H9 (cell line): Measurements from ENCODE around the gene PTGS1. TPM values are rescaled to one million over a fixed set of nuclear protein-coding genes. Genes with fewer than 3 reads are reported as not detected.

Source experiments
- DNase-seq: peaks from one replicate; pipeline ENCODE4 v3.0.0-alpha.2; 2017
- H2AFZ ChIP-seq: one replicate; pipeline ENCODE4 v1.6.1; 2013; ENCODE audit warnings: mild to moderate bottlenecking, low read length, control low read depth, moderate library complexity
- H2AK5ac ChIP-seq: 2 replicates; pipeline ENCODE4 v1.6.1; 2013; ENCODE audit warnings: low read length, control low read depth, mixed read lengths; ENCODE audit not compliant: insufficient read length
- H2BK120ac ChIP-seq: one replicate; pipeline ENCODE4 v1.6.1; 2013; ENCODE audit warnings: low read depth, mild to moderate bottlenecking, low read length, control low read depth, inconsistent platforms; ENCODE audit not compliant: poor library complexity, severe bottlenecking
- H2BK12ac ChIP-seq: 2 replicates; pipeline ENCODE4 v1.6.1; 2013; ENCODE audit warnings: low read length, control low read depth, mixed read lengths, low read depth; ENCODE audit not compliant: insufficient read length
- H2BK15ac ChIP-seq: 2 replicates; pipeline ENCODE4 v1.6.1; 2013; ENCODE audit warnings: low read depth, low read length, control low read depth
- H2BK20ac ChIP-seq: one replicate; pipeline ENCODE4 v1.6.1; 2013; ENCODE audit warnings: low read depth, mild to moderate bottlenecking, low read length, control low read depth, inconsistent platforms; ENCODE audit not compliant: poor library complexity, severe bottlenecking
- H2BK5ac ChIP-seq: 2 replicates; pipeline ENCODE4 v1.6.1; 2013; ENCODE audit warnings: low read length, control low read depth, mixed read lengths; ENCODE audit not compliant: insufficient read length
- H3K14ac ChIP-seq: 2 replicates; pipeline ENCODE4 v1.6.1; 2013; ENCODE audit warnings: low read length, control low read depth; ENCODE audit not compliant: insufficient read depth
- H3K18ac ChIP-seq: 2 replicates; pipeline ENCODE4 v1.6.1; 2013; ENCODE audit warnings: low read depth, mild to moderate bottlenecking, mixed read lengths, low read length, control low read depth; ENCODE audit not compliant: insufficient read length
- H3K23ac ChIP-seq: 2 replicates; pipeline ENCODE4 v1.6.1; 2013; ENCODE audit warnings: low read length, control low read depth, mixed read lengths, low read depth; ENCODE audit not compliant: insufficient read length
- H3K23me2 ChIP-seq: 2 replicates; pipeline ENCODE4 v1.6.1; 2013; ENCODE audit warnings: low read depth, mild to moderate bottlenecking, mixed read lengths, low read length, control low read depth; ENCODE audit not compliant: insufficient read length, poor library complexity, severe bottlenecking
- H3K27ac ChIP-seq: 2 replicates; pipeline ENCODE4 v1.5.1; 2013; ENCODE audit warnings: low read length, control low read depth, mixed read lengths, low read depth; ENCODE audit not compliant: insufficient read length
- H3K27me3 ChIP-seq: 2 replicates; pipeline ENCODE4 v1.6.1; 2013; ENCODE audit warnings: low read length, control low read depth, inconsistent platforms; ENCODE audit not compliant: insufficient read depth
- H3K4ac ChIP-seq: 2 replicates; pipeline ENCODE4 v1.6.1; 2013; ENCODE audit warnings: low read depth, mild to moderate bottlenecking, control low read depth, inconsistent platforms, low read length, moderate library complexity
- H3K4me1 ChIP-seq: 2 replicates; pipeline ENCODE4 v1.6.1; 2013; ENCODE audit warnings: low read length, control low read depth, inconsistent platforms; ENCODE audit not compliant: insufficient read depth
- H3K4me2 ChIP-seq: 2 replicates; pipeline ENCODE4 v1.6.1; 2013; ENCODE audit warnings: low read length, control low read depth, mixed read lengths; ENCODE audit not compliant: insufficient read length, insufficient read depth
- H3K56ac ChIP-seq: 2 replicates; pipeline ENCODE4 v1.6.1; 2013; ENCODE audit warnings: low read depth, mild to moderate bottlenecking, mixed read lengths, low read length, control low read depth; ENCODE audit not compliant: insufficient read length
- H3K79me1 ChIP-seq: 2 replicates; pipeline ENCODE4 v1.6.1; 2013; ENCODE audit warnings: low read depth, mild to moderate bottlenecking, moderate library complexity, low read length, control low read depth, inconsistent platforms; ENCODE audit not compliant: insufficient read depth, poor library complexity, severe bottlenecking
- H3K79me2 ChIP-seq: 2 replicates; pipeline ENCODE4 v1.6.1; 2013; ENCODE audit warnings: low read length, control low read depth, inconsistent platforms; ENCODE audit not compliant: insufficient read depth
- H3K9ac ChIP-seq: 2 replicates; pipeline ENCODE4 v1.6.1; 2013; ENCODE audit warnings: low read length, control low read depth, mixed read lengths; ENCODE audit not compliant: insufficient read length; ENCODE audit errors: extremely low read depth
- H3K9me3 ChIP-seq: one replicate; pipeline ENCODE4 v1.6.1; 2013; ENCODE audit warnings: low read depth, low read length, inconsistent platforms; ENCODE audit not compliant: control insufficient read depth
- H3T11ph ChIP-seq: one replicate; pipeline ENCODE4 v1.6.1; 2013; ENCODE audit warnings: mild to moderate bottlenecking, low read length, control low read depth, inconsistent platforms
- H4K20me1 ChIP-seq: one replicate; pipeline ENCODE4 v1.6.1; 2013; ENCODE audit not compliant: control insufficient read depth, insufficient read length, insufficient read depth
- H4K5ac ChIP-seq: 2 replicates; pipeline ENCODE4 v1.6.1; 2013; ENCODE audit warnings: low read depth, mild to moderate bottlenecking, mixed read lengths, low read length, control low read depth; ENCODE audit not compliant: insufficient read length
- H4K8ac ChIP-seq: replicated peaks from 2 replicates; pipeline ENCODE4 v1.6.1; 2013; ENCODE audit warnings: low read length, control low read depth, mixed read lengths, low read depth; ENCODE audit not compliant: insufficient read length
- H4K91ac ChIP-seq: 2 replicates; pipeline ENCODE4 v1.6.1; 2013; ENCODE audit warnings: low read depth, mild to moderate bottlenecking, moderate library complexity, mixed read lengths, low read length, control low read depth; ENCODE audit not compliant: insufficient read length
- H3K27ac Mint-ChIP-seq, 3 experiments: 2 replicates in 2 of 3; 3 replicates in 1 of 3; pipeline ENCODE4 v1.8.0; 2020 to 2021; ENCODE audit warnings: mixed read lengths in 3 of 3, mild to moderate bottlenecking in 1 of 3, moderate library complexity in 1 of 3
- H3K27me3 Mint-ChIP-seq: 2 replicates; pipeline ENCODE4 v1.8.0; 2021; ENCODE audit warnings: low read depth, mild to moderate bottlenecking, moderate library complexity, mixed read lengths
- H3K36me3 Mint-ChIP-seq, 3 experiments: 2 replicates in 2 of 3; 3 replicates in 1 of 3; pipeline ENCODE4 v1.8.0; 2020 to 2021; ENCODE audit warnings: low read depth in 3 of 3, mixed read lengths in 3 of 3; ENCODE audit not compliant: insufficient read depth in 1 of 3
- H3K4me1 Mint-ChIP-seq, 2 experiments: 2 replicates each; pipeline ENCODE4 v1.8.0; 2020; ENCODE audit warnings: mixed read lengths in 2 of 2
- H3K4me3 Mint-ChIP-seq, 2 experiments: 2 replicates in 1 of 2; 3 replicates in 1 of 2; pipeline ENCODE4 v1.8.0; 2020 to 2021; ENCODE audit warnings: mild to moderate bottlenecking in 2 of 2, mixed read lengths in 2 of 2, moderate library complexity in 1 of 2
- H3K9me3 Mint-ChIP-seq, 2 experiments: 2 replicates in 1 of 2; 3 replicates in 1 of 2; pipeline ENCODE4 v1.8.0; 2020; ENCODE audit warnings: mild to moderate bottlenecking in 2 of 2, mixed read lengths in 2 of 2, moderate library complexity in 1 of 2
- CTCF ChIP-seq: fragments of 200-600 bp; sonication (generic); conservative IDR thresholded peaks from 3 replicates; pipeline ENCODE4 v1.8.0; 2021; ENCODE audit warnings: antibody characterized with exemption, mild to moderate bottlenecking
- WGBS: extraction: QIAGEN DNeasy Blood & Tissue Kit; methylation state at CpG from one replicate; pipeline ENCODE4 v1.1.7; 2013; ENCODE audit warnings: missing lambda C conversion rate, low lambda C conversion rate, mixed read lengths; ENCODE audit not compliant: insufficient read length; ENCODE audit errors: extremely low coverage; 5-methylcytosine and 5-hydroxymethylcytosine counted together
- total RNA-seq: library from RNA; stranded (reverse); gene quantifications from 2 replicates; pipeline ENCODE4 v1.2.1, GENCODE V29; 2021

Gene PTGS1
- total RNA-seq, 1 experiment from 2014 or later, result 1.3 TPM

- H3K27me3 ChIP-seq, result peaks cover 18% of the 10 kb centered on the region; the same call in 1 of the 2 replicates
- WGBS, result no CpG with 5 or more reads among the region's 19 CpGs
These were observed 2.3 kb downstream of the PTGS1 start for GRCh38 chr9:122372856-122373845.

More at GRCh38 chr9:122372856-122373845, 2.3 kb downstream of the PTGS1 start:
- H2AFZ ChIP-seq, result no peak overlapping the region
- no peak overlapping the region for H3K4me3 Mint-ChIP-seq
- H3K27ac ChIP-seq, result no peak overlapping the region
- no peak for DNase-seq
- H3K27me3 Mint-ChIP-seq, result peaks cover 62% of the 10 kb centered on the region
- no peaks in the 10 kb centered on the region for H3K36me3 Mint-ChIP-seq
- H3K79me1 ChIP-seq, result no peaks in the 10 kb centered on the region
- no peak overlapping the region for H2BK15ac ChIP-seq
- H2BK5ac ChIP-seq, result no peak overlapping the region
- H3K9me3 Mint-ChIP-seq, result no peaks in the 10 kb centered on the region
- H3T11ph ChIP-seq, result no peak overlapping the region
- H3K56ac ChIP-seq, result no peak overlapping the region
- H3K14ac ChIP-seq, result no peak overlapping the region
- H2BK20ac ChIP-seq, result no peak overlapping the region
- no peaks in the 10 kb centered on the region for H3K79me2 ChIP-seq
- no peak overlapping the region for H3K4ac ChIP-seq
- H4K91ac ChIP-seq, result no peak overlapping the region
- no peak overlapping the region for H3K9ac ChIP-seq
- no peak overlapping the region for H3K18ac ChIP-seq
- no peak overlapping the region for H4K8ac ChIP-seq
- peaks cover 8% of the 10 kb centered on the region; the same call in 1 of the 2 replicates for H3K4me1 ChIP-seq
- peaks cover 37 to 61% of the 10 kb centered on the region in 2 experiments for H3K4me1 Mint-ChIP-seq
- H3K23ac ChIP-seq, result no peak overlapping the region
- no peaks in the 10 kb centered on the region for H3K9me3 ChIP-seq
- TF ChIP-seq CTCF, result no peak
- no peaks in the 10 kb centered on the region for H4K20me1 ChIP-seq
- no peak overlapping the region for H2BK120ac ChIP-seq
- no peak overlapping the region for H3K4me2 ChIP-seq
- H4K5ac ChIP-seq, result no peak overlapping the region
- peaks cover 5% of the 10 kb centered on the region for H3K23me2 ChIP-seq
- no peak overlapping the region for H3K27ac Mint-ChIP-seq
- no peak overlapping the region for H2AK5ac ChIP-seq
- no peak overlapping the region for H2BK12ac ChIP-seq
